Glomerular visceral epithelial cell (primary cell): ENCODE data around the gene SLC25A19.
"Not testable (repeated sequence)": the region's sequence is repeated elsewhere in the genome, so short reads cannot be mapped to it uniquely, and the experiment has no call there.

Experiments
- DNase-seq: peaks from one replicate; pipeline ENCODE4 v3.0.0-alpha.2; 2016; ENCODE audit errors: extremely low spot score

The SLC25A19 gene

GRCh38 chr17:75301502-75302206 lies 12.4 kb upstream of the SLC25A19 start:
- DNase-seq = no peak

DNA sequence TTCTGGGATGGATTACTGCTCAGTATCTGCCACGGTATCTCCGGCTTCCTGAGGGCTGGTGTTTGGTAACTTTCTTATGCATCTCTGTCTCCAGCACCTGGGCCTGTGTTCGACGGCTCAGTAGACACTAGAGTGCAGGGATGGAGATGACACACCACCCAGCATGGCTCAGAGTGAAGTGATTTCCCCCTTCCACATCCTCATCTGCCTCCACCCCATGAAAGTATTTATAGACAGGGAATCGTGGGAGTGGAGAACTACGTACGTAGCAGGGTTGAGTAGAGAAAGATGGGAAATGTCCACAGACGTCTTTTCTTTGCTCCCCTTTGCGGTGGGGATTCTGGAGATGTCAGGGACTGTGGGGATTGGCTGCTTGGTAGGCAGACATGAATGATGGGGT lies 11.8 kb upstream of the SLC25A19 start:
- DNase-seq = no peak

DNA sequence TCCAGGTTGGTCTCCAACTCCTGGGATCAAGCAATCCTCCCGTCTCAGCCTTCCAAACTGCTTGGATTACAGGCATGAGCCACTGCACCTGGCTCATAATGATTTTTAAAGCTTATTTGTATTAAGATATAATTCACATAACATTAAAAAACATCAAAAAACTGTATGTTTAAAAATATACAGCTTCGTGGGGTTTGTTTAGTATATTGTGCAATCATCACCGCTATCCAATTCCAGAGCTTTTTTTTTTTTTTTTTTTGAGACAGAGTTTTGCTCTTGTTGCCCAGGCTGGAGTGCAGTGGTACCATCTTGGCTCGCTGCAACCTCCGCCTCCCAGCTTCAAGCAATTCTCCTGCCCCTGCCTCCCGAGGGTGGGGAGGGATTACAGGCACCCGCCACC lies 11.0 kb upstream of the SLC25A19 start:
- no peak for DNase-seq

DNA sequence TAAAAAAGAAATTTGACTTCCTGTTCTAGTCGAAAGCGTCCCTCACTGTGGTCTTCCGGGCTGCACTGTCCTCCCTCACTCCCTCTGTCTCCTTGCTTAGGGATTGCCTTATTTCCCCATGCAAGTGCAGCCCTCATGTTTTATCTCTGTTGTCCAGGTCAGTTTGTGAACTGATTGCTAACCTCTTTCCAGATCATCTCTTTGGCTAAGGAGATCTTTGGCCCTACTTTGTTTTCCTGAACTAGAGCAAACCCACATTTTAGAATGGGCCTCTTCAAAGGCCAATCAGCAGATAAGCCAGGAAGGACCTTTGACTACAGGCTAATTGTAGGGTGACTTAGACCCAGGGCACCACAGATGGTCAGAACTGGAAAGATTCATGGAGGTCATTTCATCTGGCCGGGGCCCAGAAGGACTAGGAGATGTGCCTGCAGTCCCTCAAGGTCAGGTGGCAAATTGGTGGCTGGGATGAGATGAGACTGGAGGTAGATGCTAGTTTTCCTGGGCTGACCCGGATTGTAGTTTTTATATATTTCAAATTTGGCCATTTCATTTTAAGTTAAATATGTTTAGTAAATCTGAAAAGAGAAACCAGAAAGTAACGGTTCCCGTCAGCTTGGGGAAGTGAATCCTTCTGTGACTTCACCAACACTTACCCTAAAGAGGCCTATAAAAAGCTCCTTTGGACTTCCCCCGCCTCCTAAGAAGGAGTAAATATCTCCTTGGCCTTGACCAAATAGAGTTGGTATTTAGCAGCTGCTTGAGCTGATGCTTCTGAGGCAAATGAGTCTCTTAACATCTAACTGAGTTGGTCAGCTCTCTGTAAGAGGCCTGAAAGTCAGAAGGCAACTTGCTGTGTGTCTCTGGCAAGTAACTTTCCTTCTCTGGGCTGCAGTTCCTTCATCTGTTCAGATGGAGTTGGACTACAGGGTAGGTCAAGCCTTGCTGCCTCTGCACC lies 6.2 kb upstream of the SLC25A19 start:
- no peak for DNase-seq

DNA sequence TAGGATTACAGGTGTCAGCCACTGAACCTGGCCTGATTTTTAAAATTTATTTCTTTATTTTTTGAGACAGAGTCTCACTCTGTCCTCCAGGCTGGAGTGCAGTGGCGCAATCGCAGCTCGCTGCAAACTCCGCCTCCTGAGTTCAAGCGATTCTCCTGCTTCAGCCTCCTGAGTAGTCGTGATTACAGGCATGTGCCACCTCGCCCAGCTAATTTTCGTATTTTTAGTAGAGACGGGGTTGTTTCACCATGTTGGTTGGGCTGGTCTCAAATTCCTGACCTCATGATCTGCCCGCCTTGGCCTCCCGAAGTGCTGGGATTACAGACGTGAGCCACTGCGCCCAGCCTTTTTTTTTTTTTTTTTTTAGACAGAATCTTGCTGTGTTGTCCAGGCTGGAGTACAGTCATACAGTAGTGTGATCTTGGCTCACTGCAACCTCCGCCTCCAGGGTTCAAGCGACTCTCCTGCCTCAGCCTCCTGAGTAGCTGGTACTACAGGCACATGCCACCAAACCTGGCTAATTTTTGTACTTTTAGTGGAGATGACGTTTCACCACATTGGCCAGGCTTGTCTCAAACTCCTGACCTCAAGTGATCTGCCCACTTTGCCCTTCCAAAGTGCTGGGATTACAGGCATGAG lies 3.7 kb upstream of the SLC25A19 start:
- DNase-seq = not testable (repeated sequence)

GRCh38 chr17:75289832-75290337 lies 652 bp upstream of the SLC25A19 start:
- DNase-seq = peak; percentile 46

DNA sequence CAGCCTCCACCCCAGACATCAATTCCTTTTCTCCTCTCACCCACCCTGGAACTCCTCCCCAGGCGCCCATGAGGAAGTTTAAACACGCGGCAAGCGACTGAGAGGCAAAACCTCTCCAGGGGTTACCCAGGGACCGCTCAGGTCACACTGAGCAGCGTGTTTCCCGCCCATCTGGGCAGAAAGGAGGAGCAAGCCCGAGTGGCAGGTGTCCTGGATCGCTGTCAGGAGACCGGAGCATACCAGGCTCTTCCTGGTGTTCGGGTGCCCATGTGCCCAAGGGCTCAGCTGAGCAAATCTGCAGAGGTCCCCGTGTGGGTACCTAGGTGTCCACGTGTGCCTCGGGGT lies 491 bp downstream of the SLC25A19 start:
- peak; percentile 55 for DNase-seq

- no peak for DNase-seq
These were observed 874 bp downstream of the SLC25A19 start for GRCh38 chr17:75288359-75288758.

GRCh38 chr17:75287221-75287620 lies 2.0 kb downstream of the SLC25A19 start:
- no peak for DNase-seq

- DNase-seq = no peak
These were observed 4.1 kb downstream of the SLC25A19 start for GRCh38 chr17:75285123-75285522.

- DNase-seq = not testable (repeated sequence)
These were observed 9.0 kb downstream of the SLC25A19 start for GRCh38 chr17:75280189-75280588.

- DNase-seq = no peak
These were observed 11.6 kb downstream of the SLC25A19 start for GRCh38 chr17:75277664-75278071.

DNA sequence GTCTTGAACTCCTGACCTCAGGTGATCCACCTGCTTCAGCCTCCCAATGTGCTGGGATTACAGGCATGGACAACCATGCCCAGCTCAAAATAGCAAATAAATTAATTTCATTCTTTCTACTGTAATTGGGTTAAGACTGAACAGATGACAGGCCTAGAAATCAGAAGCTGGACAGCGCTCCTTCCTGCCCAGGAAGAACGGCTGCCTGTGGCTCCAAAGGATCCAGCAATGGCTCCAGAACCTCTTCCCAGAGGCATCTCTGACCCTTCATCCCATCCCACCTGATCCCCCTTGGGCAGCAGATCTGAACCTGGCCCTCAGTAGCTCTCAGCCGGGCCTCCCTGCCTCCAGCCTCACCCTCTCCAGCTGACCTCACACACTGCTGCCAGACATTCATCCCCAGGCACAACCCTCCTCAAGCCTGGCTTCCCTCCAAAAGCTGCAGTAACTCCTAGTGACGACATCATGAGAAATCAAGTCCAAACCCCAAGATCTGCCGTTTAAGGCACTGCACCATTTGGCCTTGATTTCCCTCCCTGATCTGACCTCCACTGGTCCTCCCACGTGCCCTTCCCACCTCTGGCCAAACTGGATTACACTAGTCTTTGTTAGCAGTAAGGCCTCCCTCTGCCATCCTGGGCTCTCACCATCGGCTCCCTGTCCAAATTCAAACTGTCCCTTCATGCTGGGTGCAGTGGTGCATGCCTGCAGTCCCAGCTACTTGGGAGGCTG lies 15.1 kb downstream of the SLC25A19 start:
- DNase-seq = no peak

- no peak for DNase-seq
These were observed 16.4 kb downstream of the SLC25A19 start for GRCh38 chr17:75272848-75273184.

GRCh38 chr17:75271955-75272847 lies 17.0 kb downstream of the SLC25A19 start:
- DNase-seq = no peak

- DNase-seq = peak; percentile 83
These were observed 17.8 kb downstream of the SLC25A19 start for GRCh38 chr17:75271233-75271954.

- no peak for DNase-seq
These were observed 18.3 kb downstream of the SLC25A19 start, which contains the start of gene MIF4GD for GRCh38 chr17:75270966-75271232. MIF4GD (minus strand) TSS chr17:75271231; CDS start chr17:75270195, 1,036 bp downstream.

DNA sequence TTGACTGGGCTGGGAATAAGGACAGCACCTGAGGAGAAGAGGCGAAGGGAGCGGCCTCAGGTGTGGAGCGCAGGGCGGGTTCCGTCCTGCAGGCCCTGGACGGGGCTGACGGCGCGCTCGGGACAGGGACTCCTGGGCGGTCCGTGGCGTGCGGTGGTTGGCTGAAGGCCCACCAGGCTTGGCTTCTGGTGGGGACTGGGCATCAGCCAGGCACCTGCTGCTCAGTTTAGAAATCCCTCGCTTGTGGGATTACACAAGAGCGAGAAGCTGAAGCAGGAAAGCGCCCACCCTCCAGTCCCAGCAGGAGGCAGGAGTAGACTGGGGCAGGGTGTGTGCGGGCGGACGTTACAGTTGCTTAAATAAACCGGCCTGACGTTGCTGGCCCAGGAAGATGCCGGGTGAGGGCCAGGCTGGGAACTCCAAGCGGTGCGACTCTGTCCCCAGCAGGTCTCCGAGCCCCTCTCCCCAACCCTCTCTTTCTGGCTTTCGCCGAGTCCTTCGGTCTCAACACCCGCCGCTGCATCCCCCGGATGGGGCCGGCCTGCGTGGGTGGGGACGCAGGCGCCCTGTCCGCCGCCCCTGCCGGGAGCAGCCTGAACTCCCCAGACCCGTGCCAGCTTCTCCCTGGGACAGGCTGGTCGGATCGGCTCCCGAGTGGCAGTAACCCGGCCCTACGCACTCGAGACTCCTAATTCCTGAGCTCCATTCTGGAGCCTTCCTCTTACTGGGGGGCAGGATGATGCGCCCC lies 18.8 kb downstream of the SLC25A19 start:
- DNase-seq = peak; percentile 75

DNA sequence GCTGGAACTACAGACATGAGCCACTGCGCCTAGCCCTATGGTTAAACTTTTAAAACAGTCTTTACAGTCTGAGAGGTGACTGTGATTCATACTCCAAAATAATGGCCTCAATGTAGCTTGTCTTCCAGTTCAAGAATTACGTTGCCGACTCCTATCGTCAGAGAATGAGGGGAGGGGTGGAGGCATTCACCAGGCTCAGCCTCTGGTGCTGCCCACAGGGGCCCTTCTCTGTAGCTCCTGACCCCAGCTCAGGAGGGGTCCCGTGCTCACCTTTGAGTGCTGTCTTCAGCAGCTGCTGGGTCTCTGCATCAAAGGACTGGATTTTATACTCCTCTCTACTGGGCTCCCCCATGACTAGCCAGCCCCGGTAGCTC lies 19.4 kb downstream of the SLC25A19 start:
- DNase-seq = no peak
